ENCODE results near the gene POU2F2. TPM values are rescaled to one million over a fixed set of nuclear protein-coding genes. Genes with fewer than 3 reads are reported as not detected.

POU2F2 gene
- polyA plus RNA-seq, 4 donors: 0.69 to 1.7 (median 1.2) TPM

- no peak for DNase-seq (ENCODE audit: low read depth in 4 of 4, low spot score in 3 of 4)
Measured at GRCh38 chr19:42038666-42039065, 93.6 kb downstream of the POU2F2 start.

- DNase-seq (ENCODE audit: low read depth in 4 of 4, low spot score in 3 of 4): no peak
Measured at GRCh38 chr19:42037649-42038048, 94.6 kb downstream of the POU2F2 start.

Other genes starting within 250 kb of the POU2F2 start
- 10 to 100 TPM; 38.2 to 63.3 (median 45.9) TPM for gene ARHGEF1, start 249.3 kb downstream of the POU2F2 start, polyA plus RNA-seq (ENCODE audit: insufficient read length in 4 of 4)
- gene ERFL, start 204.0 kb downstream of the POU2F2 start, polyA plus RNA-seq (ENCODE audit: insufficient read length in 4 of 4): under 1 TPM in 3 of 4 donors, not detected in 1; 0.14 to 0.27 (median 0.16) TPM
- 10 to 100 TPM; 58.5 to 87.5 (median 69.5) TPM for gene RABAC1, start 173.1 kb downstream of the POU2F2 start, polyA plus RNA-seq (ENCODE audit: insufficient read length in 4 of 4)
- under 1 TPM in 3 of 4 donors, not detected in 1; 0.26 to 0.69 (median 0.60) TPM for gene ATP1A3, start 138.2 kb downstream of the POU2F2 start, polyA plus RNA-seq (ENCODE audit: insufficient read length in 4 of 4)
- 10 to 100 TPM; 18.3 to 30.7 (median 21.4) TPM for gene GRIK5, start 62.2 kb downstream of the POU2F2 start, polyA plus RNA-seq (ENCODE audit: insufficient read length in 4 of 4)
- gene ZNF574, start 56.3 kb downstream of the POU2F2 start, polyA plus RNA-seq (ENCODE audit: insufficient read length in 4 of 4): 10 to 100 TPM; 12.4 to 16.9 (median 12.9) TPM
- gene DEDD2, start 85.2 kb upstream of the POU2F2 start, polyA plus RNA-seq (ENCODE audit: insufficient read length in 4 of 4): 10 to 100 TPM; 15.9 to 33.8 (median 23.1) TPM
- gene ZNF526, start 87.9 kb upstream of the POU2F2 start, polyA plus RNA-seq (ENCODE audit: insufficient read length in 4 of 4): 1 to 10 TPM; 6.6 to 8.7 (median 7.8) TPM
- gene GSK3A, start 110.2 kb upstream of the POU2F2 start, polyA plus RNA-seq (ENCODE audit: insufficient read length in 4 of 4): 10 to 100 TPM; 67.2 to 81.3 (median 68.1) TPM
- gene ERF, start 122.7 kb upstream of the POU2F2 start, polyA plus RNA-seq (ENCODE audit: insufficient read length in 4 of 4): 10 to 100 TPM; 57.2 to 81.0 (median 63.4) TPM
- gene CIC, start 136.8 kb upstream of the POU2F2 start, polyA plus RNA-seq (ENCODE audit: insufficient read length in 4 of 4): 10 to 100 TPM; 42.7 to 74.0 (median 54.3) TPM
- 1 to 10 TPM; 1.7 to 2.1 (median 1.8) TPM for gene PRR19, start 169.7 kb upstream of the POU2F2 start, polyA plus RNA-seq (ENCODE audit: insufficient read length in 4 of 4)
- gene PAFAH1B3, start 170.2 kb upstream of the POU2F2 start, polyA plus RNA-seq (ENCODE audit: insufficient read length in 4 of 4): 100 to 1,000 TPM in 1 of 4 donors, 10 to 100 TPM in 3; 66.6 to 104 (median 73.1) TPM
- 1 to 10 TPM in 3 of 4 donors, under 1 TPM in 1; 0.92 to 2.3 (median 1.5) TPM for gene TMEM145, start 180.9 kb upstream of the POU2F2 start, polyA plus RNA-seq (ENCODE audit: insufficient read length in 4 of 4)
- gene MEGF8, start 193.2 kb upstream of the POU2F2 start, polyA plus RNA-seq (ENCODE audit: insufficient read length in 4 of 4): 10 to 100 TPM; 33.0 to 47.3 (median 36.3) TPM

Measured in left renal pelvis (tissue), 4 donors.